K562 (cell line): Measurements from ENCODE around the gene SNU13. TPM values are rescaled to one million over a fixed set of nuclear protein-coding genes. Genes with fewer than 3 reads are reported as not detected.

Experiments
- CTBP1 ChIP-seq: fragments of 450-650 bp; IDR thresholded peaks from 2 replicates; pipeline ENCODE4 v1.6.1; 2016; ENCODE audit warnings: borderline replicate concordance
- EP400 ChIP-seq: fragments of 450-650 bp; IDR thresholded peaks from 2 replicates; pipeline ENCODE4 v1.6.1; 2017; ENCODE audit warnings: antibody characterized with exemption, mild to moderate bottlenecking, moderate library complexity
- ERF ChIP-seq: fragments of 450-650 bp; formaldehyde crosslinking; IDR thresholded peaks from 2 replicates; pipeline ENCODE4 v1.4.0; 2020; ENCODE audit warnings: mild to moderate bottlenecking, mixed read lengths
- KAT8 ChIP-seq: fragments of 450-650 bp; IDR thresholded peaks from 2 replicates; pipeline ENCODE4 v1.6.1; 2016; ENCODE audit warnings: low read depth, mild to moderate bottlenecking
- MGA ChIP-seq: fragments of 450-650 bp; IDR thresholded peaks from 2 replicates; pipeline ENCODE4 v1.6.1; 2016; ENCODE audit warnings: mild to moderate bottlenecking, moderate library complexity
- PHF20 ChIP-seq: fragments of 450-650 bp; IDR thresholded peaks from 2 replicates; pipeline ENCODE4 v1.6.1; 2018; ENCODE audit not compliant: partially characterized antibody
- POLR2G ChIP-seq: fragments of 200-400 bp; formaldehyde crosslinking; IDR thresholded peaks from 2 replicates; pipeline ENCODE4 v1.6.1; 2017; ENCODE audit warnings: low read depth, mild to moderate bottlenecking, antibody characterized with exemption, low read length, moderate library complexity
- PPARD ChIP-seq: fragments of 250-450 bp; sonication (Bioruptor Pico); IDR thresholded peaks from 2 replicates; pipeline ENCODE4 v1.8.0; 2022; ENCODE audit warnings: inconsistent platforms, mild to moderate bottlenecking, moderate library complexity
- RBM34 ChIP-seq: fragments of 200-400 bp; formaldehyde crosslinking; IDR thresholded peaks from 2 replicates; pipeline ENCODE4 v1.6.1; 2018; ENCODE audit warnings: low read length, borderline replicate concordance; ENCODE audit not compliant: insufficient read depth
- ZBTB12 ChIP-seq: fragments of 250-450 bp; sonication (Bioruptor Pico); IDR thresholded peaks from 2 replicates; pipeline ENCODE4 v1.4.0; 2020
- ZHX1 ChIP-seq: fragments of 150-350 bp; conservative IDR thresholded peaks from 2 replicates; pipeline ENCODE4 v1.6.1; 2014; ENCODE audit warnings: low read length
- ZNF589 ChIP-seq: fragments of 200-800 bp; sonication (Bioruptor generic); IDR thresholded peaks from 2 replicates; pipeline ENCODE4 v1.6.1; 2016; ENCODE audit warnings: low read depth, missing genetic modification characterization, missing compliant biosample characterization
- ZNF780A ChIP-seq: fragments of 250-450 bp; sonication (Bioruptor Pico); IDR thresholded peaks from 2 replicates; pipeline ENCODE4 v1.5.0; 2021; ENCODE audit warnings: mild to moderate bottlenecking
- polyA plus RNA-seq, 8 experiments: library from polyadenylated mRNA; depleted of rRNA in 4 of 8; stranded (reverse) in 5 of 8; unstranded in 3 of 8; fragments of >200 nt; fragmentation: Nextera tagmentation in 2 of 8; fragmentation: Illumina TruSeq in 1 of 8; extraction: Ambion mirVana in 2 of 8; extraction: Trizol in 1 of 8; gene quantifications; 2 replicates each; pipeline versions ENCODE4 v1.2.1 to v1.2.3, GENCODE V29; 2011 to 2014; ENCODE audit warnings: inconsistent platforms in 1 of 8, missing spikeins in 1 of 8
- total RNA-seq, 7 experiments: library from RNA; depleted of rRNA in 6 of 7; stranded (reverse); fragments of >200 nt in 6 of 7; fragmentation: Illumina TruSeq in 2 of 7; extraction: Trizol in 2 of 7; gene quantifications; 2 replicates each; pipeline versions ENCODE4 v1.2.1 to v1.2.3, GENCODE V29; 2011 to 2021; ENCODE audit warnings: low replicate concordance in 1 of 7

The SNU13 gene
- total and polyA plus RNA-seq, 9 of the 15 experiments (the other 6 are each of a cell fraction or from before 2014, with no cell fraction given), result 185 to 981 (median 283) TPM

GRCh38 chr22:41697126-41697775 lies 8.6 kb upstream of the SNU13 start (continued):
- TF ChIP-seq ZBTB12 (CRISPR knock-in tag) (no peak), POLR2G (no peak), MGA (0 out of 2 replicates have a peak, but pooled peaks have one; percentile 8), ERF (CRISPR knock-in tag) (no peak), CTBP1 (peak; percentile 46; the same call in 1 of the 2 replicates), EP400 (peak; percentile 35; the same call in 1 of the 2 replicates), KAT8 (no peak), PHF20 (no peak), ZNF589 (CRISPR knock-in tag) (no peak), RBM34 (no peak), PPARD (CRISPR knock-in tag) (no peak), ZHX1 (no peak), ZNF780A (CRISPR knock-in tag) (no peak)
